BLaER1 (cell line): ENCODE results near the gene CCDC148.

ENCODE experiments used
- H3K27ac ChIP-seq: shearing (Covaris generic); formaldehyde crosslinking; 2 replicates; pipeline ENCODE4 v1.8.1; 2022
- H3K27me3 ChIP-seq: shearing (Covaris generic); formaldehyde crosslinking; 2 replicates; pipeline ENCODE4 v1.8.1; 2022
- H3K36me3 ChIP-seq: shearing (Covaris generic); formaldehyde crosslinking; 2 replicates; pipeline ENCODE4 v1.8.1; 2022
- H3K4me1 ChIP-seq: shearing (Covaris generic); formaldehyde crosslinking; 2 replicates; pipeline ENCODE4 v1.8.1; 2022
- H3K4me2 ChIP-seq: shearing (Covaris generic); formaldehyde crosslinking; 2 replicates; pipeline ENCODE4 v1.8.1; 2022
- H3K4me3 ChIP-seq: shearing (Covaris generic); formaldehyde crosslinking; 2 replicates; pipeline ENCODE4 v1.8.1; 2022
- H3K9ac ChIP-seq: shearing (Covaris generic); formaldehyde crosslinking; 2 replicates; pipeline ENCODE4 v1.8.1; 2022
- H3K9me3 ChIP-seq: shearing (Covaris generic); formaldehyde crosslinking; 2 replicates; pipeline ENCODE4 v1.8.1; 2022
- H4K20me1 ChIP-seq: shearing (Covaris generic); formaldehyde crosslinking; 2 replicates; pipeline ENCODE4 v1.8.1; 2022
- Cebpa-rat ChIP-seq: shearing (Covaris generic); IDR thresholded peaks from 2 replicates; pipeline ENCODE4 v1.8.1; 2022

The CCDC148 gene

DNA sequence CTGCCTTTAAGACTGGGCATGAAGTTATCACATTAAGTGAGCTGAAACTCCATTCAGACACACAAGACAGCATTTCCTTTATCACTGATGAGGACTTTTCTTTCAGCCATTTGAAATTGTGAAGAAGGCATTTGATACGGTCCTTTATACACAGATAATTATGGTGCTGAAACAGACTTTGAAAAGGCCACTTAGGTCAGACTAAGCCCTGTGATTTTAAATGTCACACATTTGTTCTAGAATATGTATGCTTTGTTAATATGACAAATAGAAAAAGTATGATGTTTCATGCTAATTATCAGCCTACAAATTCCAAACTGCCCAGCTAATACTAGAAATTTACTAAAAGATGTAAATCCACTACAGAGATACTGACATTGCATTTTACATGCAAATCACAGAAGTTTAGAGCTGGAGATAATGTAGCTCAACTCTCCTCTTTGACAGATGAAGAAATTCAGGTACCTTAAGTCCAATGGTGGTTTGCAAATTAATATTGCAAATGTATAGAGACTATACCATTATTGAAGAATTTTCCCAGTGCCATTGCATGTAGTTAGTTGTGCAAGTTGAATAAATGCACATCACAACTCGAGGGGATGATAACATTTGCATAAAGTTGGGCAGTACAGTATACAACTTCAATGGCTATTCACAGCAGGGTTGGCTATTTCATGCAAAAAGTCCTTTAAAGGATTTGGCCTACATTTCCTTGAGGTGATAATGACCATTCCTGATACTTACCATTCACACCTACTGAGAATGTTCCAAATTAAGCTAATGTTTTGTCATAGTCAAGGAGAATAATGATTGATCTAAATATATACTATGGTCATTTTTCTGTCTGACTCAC lies 179.7 kb downstream of the CCDC148 start:
- no peaks in the 10 kb centered on the region for H4K20me1 ChIP-seq
- H3K4me1 ChIP-seq = no peaks in the 10 kb centered on the region
- no peaks in the 10 kb centered on the region for H3K9me3 ChIP-seq
- no peaks in the 10 kb centered on the region for H3K36me3 ChIP-seq
- no peak overlapping the region for H3K27ac ChIP-seq
- no peak overlapping the region for H3K9ac ChIP-seq
- no peak overlapping the region for H3K4me3 ChIP-seq
- TF ChIP-seq Cebpa-rat = no peak
- H3K27me3 ChIP-seq = no peaks in the 10 kb centered on the region
- H3K4me2 ChIP-seq = no peak overlapping the region

DNA sequence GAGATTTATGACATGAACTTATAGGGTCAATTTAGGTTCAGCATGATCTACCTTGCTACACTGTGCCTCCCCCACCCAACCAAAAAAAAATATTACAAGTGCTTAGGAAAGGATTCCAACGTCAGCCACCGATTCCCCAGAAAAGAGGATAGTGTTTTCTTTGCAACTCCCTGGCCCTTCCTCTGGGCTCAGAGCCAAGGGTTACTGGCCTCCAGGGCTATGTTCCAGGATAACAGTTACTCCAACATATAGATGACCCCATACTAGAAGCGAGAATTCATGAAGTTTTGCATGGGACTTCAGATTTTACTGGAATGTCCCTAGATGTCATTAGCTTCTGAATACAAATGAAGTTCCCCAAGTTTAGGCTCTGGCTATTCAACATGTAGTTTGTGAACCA lies 182.8 kb downstream of the CCDC148 start:
- no peaks in the 10 kb centered on the region for H3K4me1 ChIP-seq
- H4K20me1 ChIP-seq = no peaks in the 10 kb centered on the region
- no peaks in the 10 kb centered on the region for H3K36me3 ChIP-seq
- H3K9ac ChIP-seq = no peak overlapping the region
- H3K27ac ChIP-seq = no peak overlapping the region
- no peak overlapping the region for H3K4me3 ChIP-seq
- TF ChIP-seq Cebpa-rat = no peak
- no peaks in the 10 kb centered on the region for H3K27me3 ChIP-seq
- H3K4me2 ChIP-seq = no peak overlapping the region
- H3K9me3 ChIP-seq = no peaks in the 10 kb centered on the region

DNA sequence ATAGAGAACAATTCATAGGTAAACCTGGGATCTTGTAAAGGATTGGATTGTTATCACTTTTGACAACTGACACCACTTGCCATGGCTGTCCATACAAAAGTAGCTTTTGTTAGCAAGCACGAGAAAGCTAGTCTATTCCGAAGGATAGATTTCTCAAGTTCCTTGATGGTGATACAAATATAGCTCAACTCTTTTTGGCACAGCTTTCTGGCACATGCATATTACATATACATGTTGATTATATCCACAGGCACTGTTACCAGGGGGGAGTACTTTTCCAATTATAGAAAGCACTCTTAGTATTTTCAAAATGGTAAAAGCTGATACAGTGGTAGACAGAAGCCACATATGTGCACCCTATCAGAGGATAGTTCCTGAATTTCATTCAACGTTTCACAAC lies 186.0 kb downstream of the CCDC148 start:
- no peak overlapping the region for H3K27ac ChIP-seq
- no peaks in the 10 kb centered on the region for H3K27me3 ChIP-seq
- TF ChIP-seq Cebpa-rat = no peak
- no peaks in the 10 kb centered on the region for H3K9me3 ChIP-seq
- no peaks in the 10 kb centered on the region for H3K36me3 ChIP-seq
- H3K4me2 ChIP-seq = no peak overlapping the region
- no peak overlapping the region for H3K9ac ChIP-seq
- H3K4me3 ChIP-seq = no peak overlapping the region
- H4K20me1 ChIP-seq = no peaks in the 10 kb centered on the region
- no peaks in the 10 kb centered on the region for H3K4me1 ChIP-seq

DNA sequence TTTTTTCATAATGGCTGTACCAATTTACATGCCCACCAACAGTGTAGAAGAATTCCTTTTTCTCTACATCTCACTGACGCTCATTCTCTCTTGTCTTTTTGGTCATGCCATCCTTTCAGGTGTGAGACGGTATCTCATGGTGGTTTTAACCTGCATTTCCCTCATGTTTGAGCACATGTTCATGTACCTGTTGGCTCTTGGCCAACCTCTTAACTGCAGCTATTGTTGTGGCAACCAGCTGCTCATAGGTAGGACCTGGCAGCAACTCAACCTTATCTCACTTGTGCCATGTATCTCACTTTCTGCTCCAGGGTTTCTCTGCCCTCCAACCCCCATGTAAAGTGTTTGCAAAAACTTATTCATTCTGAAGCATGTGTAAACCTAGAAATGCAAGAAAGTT lies 187.4 kb downstream of the CCDC148 start:
- no peak for TF ChIP-seq Cebpa-rat
- no peak overlapping the region for H3K4me3 ChIP-seq
- H3K4me1 ChIP-seq = no peaks in the 10 kb centered on the region
- no peaks in the 10 kb centered on the region for H3K36me3 ChIP-seq
- H3K4me2 ChIP-seq = no peak overlapping the region
- no peaks in the 10 kb centered on the region for H3K9me3 ChIP-seq
- no peak overlapping the region for H3K27ac ChIP-seq
- H3K27me3 ChIP-seq = no peaks in the 10 kb centered on the region
- no peaks in the 10 kb centered on the region for H4K20me1 ChIP-seq
- no peak overlapping the region for H3K9ac ChIP-seq

DNA sequence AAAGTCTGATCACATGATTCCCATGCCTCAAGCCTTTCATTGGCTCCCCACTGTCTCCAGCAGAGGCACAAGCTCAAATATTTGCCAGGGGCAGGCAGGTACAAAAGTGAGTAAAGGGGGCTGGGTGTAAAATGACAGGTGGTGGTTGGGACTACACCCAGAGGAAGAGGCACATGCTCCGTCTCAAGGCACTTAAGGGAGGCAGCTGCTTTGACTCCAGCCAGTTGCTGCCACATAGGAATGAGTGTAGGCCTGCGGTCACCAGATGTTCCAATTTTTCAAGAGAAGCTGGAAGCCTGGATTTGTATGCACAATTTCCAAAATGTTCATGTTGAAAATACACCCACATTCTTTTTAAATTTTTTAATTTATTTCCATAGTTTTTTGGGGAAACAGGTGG lies 190.4 kb downstream of the CCDC148 start:
- TF ChIP-seq Cebpa-rat = no peak

DNA sequence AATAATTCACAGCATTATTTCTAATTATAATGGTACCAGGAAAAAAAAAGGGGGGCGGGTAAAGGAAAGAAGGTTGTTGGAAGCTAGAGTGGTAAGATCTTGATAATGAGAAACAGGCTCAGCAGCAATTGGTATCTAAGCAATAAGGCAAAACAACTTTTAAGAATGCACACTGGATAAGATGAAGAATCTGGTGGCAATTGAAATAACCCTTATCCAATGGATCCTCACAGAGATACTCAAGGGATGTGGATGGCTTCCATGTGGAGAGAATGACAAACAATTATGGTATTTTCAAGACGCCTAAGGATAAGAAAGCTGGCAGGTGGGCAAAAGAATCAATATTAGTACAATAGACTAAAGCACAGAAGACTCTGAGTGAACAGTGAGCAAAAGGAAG lies 201.3 kb downstream of the CCDC148 start:
- H3K27me3 ChIP-seq = no peaks in the 10 kb centered on the region
- no peak overlapping the region for H3K4me2 ChIP-seq
- no peak overlapping the region for H3K4me3 ChIP-seq

More for the DNA sequence above, 190.4 kb downstream of the CCDC148 start:
- Histone ChIP-seq H3K27me3 (no peaks in the 10 kb centered on the region), H3K4me2 (no peak overlapping the region), H3K9ac (no peak overlapping the region), H3K36me3 (no peaks in the 10 kb centered on the region), H3K4me3 (no peak overlapping the region), H4K20me1 (no peaks in the 10 kb centered on the region), H3K9me3 (no peaks in the 10 kb centered on the region), H3K27ac (no peak overlapping the region), H3K4me1 (no peaks in the 10 kb centered on the region)

DNA sequence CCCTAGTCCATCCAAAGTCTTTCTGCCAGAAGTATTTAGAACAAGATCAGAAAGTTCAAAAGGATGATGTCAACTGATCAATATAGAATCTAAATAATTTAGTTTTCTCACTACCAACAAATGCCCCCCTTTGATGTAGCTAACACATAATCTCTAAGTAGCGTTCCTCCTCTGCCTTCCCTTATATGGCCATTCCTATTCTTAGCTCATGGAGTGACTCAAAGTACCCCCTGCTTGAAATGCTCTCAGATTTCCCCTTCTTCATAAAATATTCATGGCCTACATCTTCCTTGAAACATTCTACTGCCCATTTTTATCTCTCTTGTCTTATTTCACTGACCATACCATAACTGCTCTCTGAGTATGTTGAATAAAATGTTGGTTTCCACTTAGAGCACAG lies 203.4 kb downstream of the CCDC148 start:
- no peaks in the 10 kb centered on the region for H3K9me3 ChIP-seq
- H4K20me1 ChIP-seq = no peaks in the 10 kb centered on the region
- TF ChIP-seq Cebpa-rat = no peak
- H3K4me3 ChIP-seq = no peak overlapping the region
- no peaks in the 10 kb centered on the region for H3K4me1 ChIP-seq
- no peak overlapping the region for H3K4me2 ChIP-seq
- no peaks in the 10 kb centered on the region for H3K27me3 ChIP-seq
- H3K9ac ChIP-seq = no peak overlapping the region
- no peaks in the 10 kb centered on the region for H3K36me3 ChIP-seq
- no peak overlapping the region for H3K27ac ChIP-seq

More for the DNA sequence above, 201.3 kb downstream of the CCDC148 start:
- Histone ChIP-seq H3K27ac (no peak overlapping the region), H4K20me1 (no peaks in the 10 kb centered on the region), H3K4me1 (no peaks in the 10 kb centered on the region), H3K36me3 (no peaks in the 10 kb centered on the region), H3K9ac (no peak overlapping the region), H3K9me3 (no peaks in the 10 kb centered on the region)
- TF ChIP-seq Cebpa-rat = no peak

DNA sequence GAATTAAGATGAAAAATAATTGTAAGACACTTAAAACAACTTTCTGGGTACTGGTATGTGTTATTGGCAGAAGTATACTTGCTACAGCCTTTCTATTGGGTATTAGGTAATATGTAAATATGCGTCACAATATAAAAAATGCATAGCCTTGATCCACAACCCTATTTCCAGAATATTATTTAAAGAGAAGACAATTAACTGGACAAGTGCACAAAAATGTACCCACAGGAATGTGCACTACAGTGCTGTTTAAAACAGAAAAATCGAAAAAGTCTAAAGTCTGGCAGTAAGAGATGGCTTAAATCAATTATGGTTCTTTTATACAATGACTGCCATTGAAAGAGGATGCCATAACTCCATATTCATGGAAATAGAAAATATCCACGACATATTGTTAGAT lies 205.2 kb downstream of the CCDC148 start:
- Histone ChIP-seq H4K20me1 (no peaks in the 10 kb centered on the region), H3K9ac (no peak overlapping the region), H3K27me3 (no peaks in the 10 kb centered on the region), H3K27ac (no peak overlapping the region), H3K4me1 (no peaks in the 10 kb centered on the region), H3K4me3 (no peak overlapping the region), H3K9me3 (no peaks in the 10 kb centered on the region), H3K36me3 (no peaks in the 10 kb centered on the region), H3K4me2 (no peak overlapping the region)
- no peak for TF ChIP-seq Cebpa-rat

DNA sequence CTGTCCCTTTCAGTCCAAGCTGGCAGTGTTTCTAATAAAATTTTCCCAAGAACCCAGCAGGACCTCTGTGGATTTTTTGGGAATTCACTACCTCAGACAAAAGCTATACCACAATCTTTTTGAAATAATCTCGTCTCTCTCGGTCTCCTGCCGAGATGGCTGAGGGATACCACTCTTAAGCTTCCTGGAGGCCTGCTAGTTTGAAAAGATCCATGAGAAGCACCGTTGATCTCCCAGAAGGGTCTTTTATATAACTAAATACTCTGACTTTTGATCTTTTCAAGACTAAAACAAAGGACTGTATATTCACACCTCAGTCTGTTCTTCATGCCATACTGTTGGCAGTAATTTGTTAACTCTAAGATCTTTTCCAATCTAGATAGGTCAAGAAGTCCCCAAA lies 213.2 kb downstream of the CCDC148 start:
- Histone ChIP-seq H3K27ac (no peak overlapping the region), H3K4me3 (no peak overlapping the region), H3K4me1 (no peaks in the 10 kb centered on the region), H4K20me1 (no peaks in the 10 kb centered on the region), H3K9ac (no peak overlapping the region), H3K27me3 (no peaks in the 10 kb centered on the region), H3K4me2 (no peak overlapping the region), H3K9me3 (no peaks in the 10 kb centered on the region), H3K36me3 (no peaks in the 10 kb centered on the region)
- TF ChIP-seq Cebpa-rat = no peak

DNA sequence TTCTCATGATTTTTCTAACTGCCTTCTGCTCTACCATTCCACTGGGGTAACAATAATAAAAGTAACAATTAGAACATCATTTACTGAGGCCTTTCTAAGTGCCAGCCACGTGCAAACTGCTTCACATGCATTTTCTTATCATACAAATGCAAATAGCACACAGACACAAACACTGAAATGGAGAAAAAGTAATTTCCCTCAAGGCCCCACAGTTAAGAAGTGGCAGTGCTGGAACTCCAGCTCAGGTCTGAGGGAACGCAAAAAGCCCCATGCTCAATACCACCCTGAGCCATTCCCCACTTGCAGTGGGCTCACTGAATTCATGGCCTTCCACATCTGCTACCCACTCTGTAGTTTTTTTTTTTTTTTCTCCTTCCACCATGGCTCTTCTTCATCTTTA lies 214.3 kb downstream of the CCDC148 start:
- Histone ChIP-seq H3K4me1 (no peaks in the 10 kb centered on the region), H3K4me2 (no peak overlapping the region), H3K27me3 (no peaks in the 10 kb centered on the region), H3K4me3 (no peak overlapping the region), H4K20me1 (no peaks in the 10 kb centered on the region), H3K9me3 (no peaks in the 10 kb centered on the region), H3K9ac (no peak overlapping the region), H3K27ac (no peak overlapping the region), H3K36me3 (no peaks in the 10 kb centered on the region)
- no peak for TF ChIP-seq Cebpa-rat
